ENCODE measurements around the gene CHRNE. TPM values are rescaled to one million over a fixed set of nuclear protein-coding genes. Genes with fewer than 3 reads are reported as not detected.

CHRNE gene
- total and polyA plus RNA-seq, 2 of the 13 experiments (the other 11 are each of a cell fraction or from before 2014, with no cell fraction given): 0.53 to 0.59 TPM

DNA sequence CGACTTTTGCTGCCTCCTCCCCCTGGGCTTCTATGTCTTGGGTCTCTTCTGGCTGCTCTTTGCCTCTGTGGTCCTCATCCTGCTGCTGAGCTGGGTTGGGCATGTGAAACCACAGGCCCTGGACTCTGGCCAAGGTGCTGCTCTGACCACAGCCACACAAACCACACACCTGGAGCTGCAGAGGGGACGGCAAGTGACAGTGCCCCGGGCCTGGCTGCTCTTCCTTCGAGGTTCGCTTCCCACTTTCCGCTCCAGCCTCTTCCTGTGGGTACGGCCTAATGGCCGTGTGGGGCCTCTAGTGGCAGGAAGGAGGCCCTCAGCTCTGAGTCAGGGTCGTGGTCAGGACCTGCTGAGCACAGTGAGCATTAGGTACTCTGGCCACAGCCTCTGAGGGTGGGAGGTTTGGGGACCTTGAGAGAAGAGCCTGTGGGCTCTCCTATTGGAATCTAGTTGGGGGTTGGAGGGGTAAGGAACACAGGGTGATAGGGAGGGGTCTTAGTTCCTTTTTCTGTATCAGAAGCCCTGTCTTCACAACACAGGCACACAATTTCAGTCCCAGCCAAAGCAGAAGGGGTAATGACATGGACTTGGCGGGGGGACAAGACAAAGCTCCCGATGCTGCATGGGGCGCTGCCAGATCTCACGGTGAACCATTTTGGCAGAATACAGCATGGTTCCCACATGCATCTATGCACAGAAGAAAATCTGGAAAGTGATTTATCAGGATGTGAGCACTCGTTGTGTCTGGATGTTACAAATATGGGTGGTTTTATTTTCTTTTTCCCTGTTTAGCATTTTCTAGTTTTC, 31.5 kb upstream of the CHRNE start (continued):
- TF ChIP-seq, protein P1, sequence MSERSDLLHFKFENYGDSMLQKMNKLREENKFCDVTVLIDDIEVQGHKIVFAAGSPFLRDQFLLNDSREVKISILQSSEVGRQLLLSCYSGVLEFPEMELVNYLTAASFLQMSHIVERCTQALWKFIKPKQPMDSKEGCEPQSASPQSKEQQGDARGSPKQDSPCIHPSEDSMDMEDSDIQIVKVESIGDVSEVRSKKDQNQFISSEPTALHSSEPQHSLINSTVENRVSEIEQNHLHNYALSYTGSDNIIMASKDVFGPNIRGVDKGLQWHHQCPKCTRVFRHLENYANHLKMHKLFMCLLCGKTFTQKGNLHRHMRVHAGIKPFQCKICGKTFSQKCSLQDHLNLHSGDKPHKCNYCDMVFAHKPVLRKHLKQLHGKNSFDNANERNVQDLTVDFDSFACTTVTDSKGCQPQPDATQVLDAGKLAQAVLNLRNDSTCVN (CRISPR knock-in tag; IDR thresholded peaks at IDR 0.05; ENCODE audit: borderline replicate concordance): no peak
- no peak for TF ChIP-seq ZNF549 (CRISPR knock-in tag; IDR thresholded peaks at IDR 0.05)
- TF ChIP-seq SMAD1 (CRISPR knock-in tag; IDR thresholded peaks at IDR 0.05; ENCODE audit: borderline replicate concordance, low read depth): no peak
- TF ChIP-seq JUN (CRISPR knock-in tag; IDR thresholded peaks at IDR 0.05): no peak
- TF ChIP-seq ZNF317 (CRISPR knock-in tag; IDR thresholded peaks at IDR 0.05): no peak
- 0 out of 2 replicates have a peak, but pooled peaks have one; percentile 28 for TF ChIP-seq ZSCAN21 (CRISPR knock-in tag; IDR thresholded peaks at IDR 0.05; ENCODE audit: borderline replicate concordance)
- TF ChIP-seq ZNF678 (CRISPR knock-in tag; IDR thresholded peaks at IDR 0.05): no peak
- TF ChIP-seq KAT8 (CRISPR knock-in tag; IDR thresholded peaks at IDR 0.05): 0 out of 2 replicates have a peak, but pooled peaks have one; percentile 42
- no peak for TF ChIP-seq NFYB (CRISPR knock-in tag; IDR thresholded peaks at IDR 0.05)
- TF ChIP-seq AGO2 (optimal IDR thresholded peaks at IDR 0.05; ENCODE audit: low read depth, low read length): peak; percentile 90
- TF ChIP-seq MZF1 (CRISPR knock-in tag; IDR thresholded peaks at IDR 0.05; ENCODE audit: borderline replicate concordance): no peak
- TF ChIP-seq THYN1 (CRISPR knock-in tag; IDR thresholded peaks at IDR 0.05; ENCODE audit: borderline replicate concordance, low read depth): no peak
- no peak for TF ChIP-seq KDM1A (CRISPR knock-in tag; IDR thresholded peaks at IDR 0.05)
- no peak for TF ChIP-seq ZNF672 (CRISPR knock-in tag; IDR thresholded peaks at IDR 0.05)
- no peak for TF ChIP-seq ZMYM4 (CRISPR knock-in tag; IDR thresholded peaks at IDR 0.05)
- no peak for TF ChIP-seq SRSF4 (IDR thresholded peaks at IDR 0.05; ENCODE audit: low read depth, low read length, poor library complexity, severe bottlenecking)
- no peak for TF ChIP-seq KMT2A (CRISPR knock-in tag; IDR thresholded peaks at IDR 0.05)
- TF ChIP-seq, protein P2, sequence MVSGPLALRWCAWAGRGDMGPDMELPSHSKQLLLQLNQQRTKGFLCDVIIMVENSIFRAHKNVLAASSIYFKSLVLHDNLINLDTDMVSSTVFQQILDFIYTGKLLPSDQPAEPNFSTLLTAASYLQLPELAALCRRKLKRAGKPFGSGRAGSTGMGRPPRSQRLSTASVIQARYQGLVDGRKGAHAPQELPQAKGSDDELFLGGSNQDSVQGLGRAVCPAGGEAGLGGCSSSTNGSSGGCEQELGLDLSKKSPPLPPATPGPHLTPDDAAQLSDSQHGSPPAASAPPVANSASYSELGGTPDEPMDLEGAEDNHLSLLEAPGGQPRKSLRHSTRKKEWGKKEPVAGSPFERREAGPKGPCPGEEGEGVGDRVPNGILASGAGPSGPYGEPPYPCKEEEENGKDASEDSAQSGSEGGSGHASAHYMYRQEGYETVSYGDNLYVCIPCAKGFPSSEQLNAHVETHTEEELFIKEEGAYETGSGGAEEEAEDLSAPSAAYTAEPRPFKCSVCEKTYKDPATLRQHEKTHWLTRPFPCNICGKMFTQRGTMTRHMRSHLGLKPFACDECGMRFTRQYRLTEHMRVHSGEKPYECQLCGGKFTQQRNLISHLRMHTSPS (CRISPR knock-in tag; IDR thresholded peaks at IDR 0.05; ENCODE audit: low read depth): no peak
- no peak for TF ChIP-seq ZNF496 (CRISPR knock-in tag; IDR thresholded peaks at IDR 0.05; ENCODE audit: insufficient replicate concordance)
- TF ChIP-seq ZNF354B (CRISPR knock-in tag; IDR thresholded peaks at IDR 0.05): no peak
- no peak for TF ChIP-seq ZNF777 (CRISPR knock-in tag; IDR thresholded peaks at IDR 0.05)
- TF ChIP-seq PHF21A (CRISPR knock-in tag; IDR thresholded peaks at IDR 0.05): no peak
- no peak for TF ChIP-seq IKZF4 (CRISPR knock-in tag; IDR thresholded peaks at IDR 0.05; ENCODE audit: borderline replicate concordance, low read depth, not compliant biosample characterization)
- TF ChIP-seq ZNF24 (IDR thresholded peaks at IDR 0.05): no peak
- TF ChIP-seq ZNF564 (CRISPR knock-in tag; IDR thresholded peaks at IDR 0.05): no peak
- TF ChIP-seq, protein P3, sequence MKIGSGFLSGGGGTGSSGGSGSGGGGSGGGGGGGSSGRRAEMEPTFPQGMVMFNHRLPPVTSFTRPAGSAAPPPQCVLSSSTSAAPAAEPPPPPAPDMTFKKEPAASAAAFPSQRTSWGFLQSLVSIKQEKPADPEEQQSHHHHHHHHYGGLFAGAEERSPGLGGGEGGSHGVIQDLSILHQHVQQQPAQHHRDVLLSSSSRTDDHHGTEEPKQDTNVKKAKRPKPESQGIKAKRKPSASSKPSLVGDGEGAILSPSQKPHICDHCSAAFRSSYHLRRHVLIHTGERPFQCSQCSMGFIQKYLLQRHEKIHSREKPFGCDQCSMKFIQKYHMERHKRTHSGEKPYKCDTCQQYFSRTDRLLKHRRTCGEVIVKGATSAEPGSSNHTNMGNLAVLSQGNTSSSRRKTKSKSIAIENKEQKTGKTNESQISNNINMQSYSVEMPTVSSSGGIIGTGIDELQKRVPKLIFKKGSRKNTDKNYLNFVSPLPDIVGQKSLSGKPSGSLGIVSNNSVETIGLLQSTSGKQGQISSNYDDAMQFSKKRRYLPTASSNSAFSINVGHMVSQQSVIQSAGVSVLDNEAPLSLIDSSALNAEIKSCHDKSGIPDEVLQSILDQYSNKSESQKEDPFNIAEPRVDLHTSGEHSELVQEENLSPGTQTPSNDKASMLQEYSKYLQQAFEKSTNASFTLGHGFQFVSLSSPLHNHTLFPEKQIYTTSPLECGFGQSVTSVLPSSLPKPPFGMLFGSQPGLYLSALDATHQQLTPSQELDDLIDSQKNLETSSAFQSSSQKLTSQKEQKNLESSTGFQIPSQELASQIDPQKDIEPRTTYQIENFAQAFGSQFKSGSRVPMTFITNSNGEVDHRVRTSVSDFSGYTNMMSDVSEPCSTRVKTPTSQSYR (CRISPR knock-in tag; IDR thresholded peaks at IDR 0.05; ENCODE audit: borderline replicate concordance): no peak
